Measurements from ENCODE around the gene DEPDC1B.
"Not testable (repeated sequence)": the region's sequence is repeated elsewhere in the genome, so short reads cannot be mapped to it uniquely, and the experiment has no call there.

DEPDC1B gene

DNA sequence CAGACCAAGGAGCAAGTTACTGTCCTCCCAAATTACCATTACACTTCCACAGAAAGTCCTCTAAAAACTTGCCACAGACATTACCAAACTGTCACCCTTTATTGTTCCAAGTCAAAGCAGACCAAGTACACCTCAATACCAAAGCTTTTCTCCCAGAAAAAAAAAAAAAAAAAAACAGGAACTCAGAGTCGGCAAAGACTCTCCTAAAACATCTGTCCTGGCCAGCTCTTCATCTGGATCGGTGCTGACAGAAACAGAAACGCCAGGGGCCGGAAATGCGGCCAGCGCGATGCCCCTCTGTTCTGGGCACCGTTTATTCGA lies 718 bp downstream of the DEPDC1B start:
- DNase-seq (ENCODE audit: low read depth in 2 of 2): no peak

DNA sequence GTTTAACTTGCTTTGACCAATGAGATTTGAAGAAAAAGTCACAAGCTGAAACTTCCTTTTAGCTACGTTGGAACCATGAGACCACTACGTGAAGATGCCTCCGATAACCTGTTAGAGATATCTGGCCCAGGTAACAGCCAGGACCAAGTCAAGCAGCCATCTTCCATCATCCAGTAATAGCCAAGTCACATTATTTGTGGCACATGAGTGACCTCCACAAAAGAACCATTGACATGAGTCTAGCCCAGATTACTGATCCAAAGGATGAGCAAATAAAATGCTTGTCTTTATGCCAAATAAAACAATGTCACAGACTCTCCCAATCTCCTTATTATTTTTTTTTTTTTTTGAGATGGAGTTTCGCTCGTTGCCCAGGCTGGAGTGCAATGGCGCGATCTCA lies 1.6 kb downstream of the DEPDC1B start:
- no peak for DNase-seq (ENCODE audit: low read depth in 2 of 2)

DNA sequence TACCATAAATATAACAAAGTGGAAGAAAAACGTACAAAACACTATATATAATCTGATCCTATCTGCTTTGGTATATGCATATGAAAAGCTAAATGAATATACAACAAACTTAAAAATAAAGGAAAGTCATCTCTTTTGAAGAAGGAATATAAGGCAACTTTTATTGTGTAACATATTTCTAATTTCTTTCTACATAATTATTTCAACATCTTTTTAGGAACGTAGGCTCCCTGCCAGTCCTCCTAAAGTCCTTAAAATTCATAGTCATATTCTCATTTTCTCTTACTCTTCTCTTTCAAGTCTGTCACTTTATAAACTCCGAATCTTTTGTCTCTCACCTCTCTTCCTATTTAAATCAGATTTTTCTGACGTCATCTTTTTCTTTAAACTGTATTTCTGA lies 9.6 kb downstream of the DEPDC1B start:
- DNase-seq (ENCODE audit: low read depth in 2 of 2): no peak

DNA sequence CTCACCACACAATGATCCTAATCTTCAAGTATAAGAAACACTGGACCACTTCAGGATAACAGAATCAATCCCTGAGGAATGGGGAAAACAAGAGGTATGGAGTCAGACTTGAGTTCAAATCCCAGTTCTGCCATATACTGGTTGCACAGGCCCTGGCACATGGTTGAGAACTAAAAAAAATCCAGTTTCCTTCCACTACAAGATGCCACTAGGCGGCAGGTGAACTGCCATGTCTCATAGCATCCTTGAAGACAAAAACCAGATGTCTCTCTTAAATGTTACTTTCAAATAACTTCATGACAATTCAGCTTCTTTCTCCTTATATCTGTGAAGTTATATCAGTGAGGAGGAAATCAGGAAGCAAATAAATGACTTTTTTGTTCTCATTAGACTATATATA lies 11.0 kb downstream of the DEPDC1B start:
- DNase-seq (ENCODE audit: low read depth in 2 of 2): no peak

DNA sequence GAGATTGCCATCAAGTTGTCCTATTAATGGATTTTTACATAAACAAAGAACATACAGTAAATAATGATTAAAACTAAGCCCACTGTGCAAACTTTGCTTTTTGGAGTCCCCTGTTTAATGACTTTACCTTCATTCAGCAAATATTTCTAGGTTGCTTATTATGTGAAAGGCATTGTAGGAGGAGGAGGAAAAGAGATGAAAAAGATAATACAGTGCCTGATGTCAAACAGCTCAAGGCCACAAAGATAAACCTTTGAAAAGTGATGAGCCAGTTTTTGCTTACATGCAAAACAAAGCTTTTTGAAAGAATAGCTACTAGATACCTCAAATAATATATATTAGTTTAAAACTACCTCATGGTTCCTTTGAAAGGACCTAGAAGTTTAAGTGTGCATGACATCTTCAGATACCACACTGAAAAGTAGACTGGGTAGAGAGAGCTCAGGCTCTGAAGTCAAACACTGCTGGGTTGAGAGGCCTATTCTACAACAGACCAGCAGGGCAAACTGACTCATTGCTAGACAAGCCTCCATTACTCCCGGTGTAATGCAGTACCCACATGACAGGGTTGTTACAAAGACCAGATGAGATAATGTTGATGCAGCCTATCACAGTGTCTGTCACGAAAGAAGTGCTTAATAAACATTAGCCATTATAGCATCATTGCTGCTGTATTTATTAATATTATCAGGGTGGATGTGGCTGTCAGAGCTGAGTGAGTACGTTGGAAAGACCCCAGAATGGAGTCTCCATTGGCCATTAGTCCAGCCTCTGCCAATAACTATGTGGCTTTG lies 11.8 kb downstream of the DEPDC1B start:
- no peak for DNase-seq (ENCODE audit: low read depth in 2 of 2)

DNA sequence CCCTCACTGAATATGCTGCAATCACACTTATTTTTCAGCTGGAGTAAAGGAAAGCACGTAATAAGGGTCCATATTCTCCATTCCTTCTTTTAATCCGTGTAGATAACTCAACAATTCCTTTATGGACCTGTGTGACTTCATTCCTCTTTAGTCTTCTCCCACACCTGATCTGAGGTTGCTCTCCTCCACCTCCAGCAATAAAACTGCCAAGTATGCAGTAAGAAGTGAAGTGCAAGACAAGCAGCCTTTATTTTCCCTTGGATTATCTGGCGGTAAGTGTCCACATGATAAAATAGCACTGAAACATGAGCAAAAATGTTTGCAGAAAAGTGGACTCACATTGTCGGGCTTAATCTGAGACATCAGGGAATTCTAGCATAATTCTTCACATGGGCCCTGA lies 13.8 kb downstream of the DEPDC1B start:
- no peak for DNase-seq (ENCODE audit: low read depth in 2 of 2)

DNA sequence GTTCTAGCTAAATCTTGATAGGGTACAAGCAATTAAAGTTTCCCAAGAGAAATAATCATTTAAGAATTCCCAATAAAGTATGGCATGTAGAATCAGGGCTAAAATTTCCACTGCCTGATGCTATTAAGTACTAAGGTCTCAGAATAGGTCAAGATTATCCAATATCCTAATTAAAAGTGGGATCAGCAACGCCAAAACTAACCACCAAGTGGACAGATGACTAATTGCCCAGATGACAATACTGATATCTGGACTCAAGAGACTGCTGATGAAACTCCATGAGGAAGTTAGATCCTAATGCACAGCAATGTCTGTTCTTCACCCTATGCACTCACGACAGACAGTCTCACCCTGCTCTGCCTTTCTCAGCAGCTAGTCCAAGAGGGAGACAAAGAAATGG lies 14.3 kb downstream of the DEPDC1B start:
- DNase-seq (ENCODE audit: low read depth in 2 of 2): no peak

DNA sequence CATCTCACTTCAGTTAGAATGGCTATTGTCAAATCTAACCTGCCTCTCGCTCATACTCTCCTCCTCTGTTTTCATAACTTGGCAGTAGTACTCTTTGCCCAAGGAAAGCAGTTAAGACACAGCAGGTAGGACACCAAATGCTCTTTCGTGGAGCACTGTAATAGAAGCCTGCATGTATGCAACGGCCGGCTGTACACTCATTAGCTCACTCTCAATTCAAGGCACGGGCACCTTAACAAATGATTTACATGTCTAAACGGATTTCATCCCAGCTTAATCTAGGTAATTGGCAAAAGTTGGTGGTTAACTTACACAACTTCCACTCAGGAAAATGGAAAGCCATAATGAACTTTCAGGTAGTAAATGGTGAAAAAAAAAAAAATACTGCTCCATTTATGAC lies 14.9 kb downstream of the DEPDC1B start:
- DNase-seq (ENCODE audit: low read depth in 2 of 2): no peak

DNA sequence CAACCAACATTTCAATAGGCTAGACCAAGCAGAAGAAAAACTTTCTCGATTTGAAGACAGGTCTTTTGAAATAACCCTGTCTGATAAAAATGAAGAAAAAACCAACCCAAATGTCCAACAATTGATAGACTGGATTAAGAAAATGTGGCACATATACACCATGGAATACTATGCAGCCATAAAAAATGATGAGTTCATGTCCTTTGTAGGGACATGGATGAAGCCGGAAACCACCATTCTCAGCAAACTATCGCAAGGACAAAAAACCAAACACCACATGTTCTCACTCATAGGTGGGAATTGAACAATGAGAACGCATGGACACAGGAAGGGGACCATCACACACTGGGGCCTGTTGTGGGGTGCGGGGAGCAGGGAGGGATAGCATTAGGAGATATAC lies 18.0 kb downstream of the DEPDC1B start:
- DNase-seq (ENCODE audit: low read depth in 2 of 2): not testable (repeated sequence)

DNA sequence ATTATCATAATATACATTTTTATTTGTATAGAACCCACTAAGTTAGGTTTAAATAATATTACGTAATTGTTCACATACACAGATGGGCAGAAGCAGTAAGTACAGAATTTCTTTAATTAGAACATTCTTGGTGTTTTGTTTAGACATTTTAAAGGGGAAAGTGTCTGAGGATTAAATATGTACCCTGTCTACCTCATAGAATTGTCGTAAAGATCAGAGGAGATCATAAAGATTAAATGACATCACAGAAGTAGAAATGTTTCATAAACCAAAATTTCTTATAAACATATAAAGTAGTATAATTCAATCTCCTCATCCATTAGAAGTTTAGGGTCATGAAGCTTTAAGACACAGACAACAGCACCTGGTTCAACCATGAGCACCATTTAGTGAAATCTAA lies 20.1 kb downstream of the DEPDC1B start:
- DNase-seq (ENCODE audit: low read depth in 2 of 2): no peak

DNA sequence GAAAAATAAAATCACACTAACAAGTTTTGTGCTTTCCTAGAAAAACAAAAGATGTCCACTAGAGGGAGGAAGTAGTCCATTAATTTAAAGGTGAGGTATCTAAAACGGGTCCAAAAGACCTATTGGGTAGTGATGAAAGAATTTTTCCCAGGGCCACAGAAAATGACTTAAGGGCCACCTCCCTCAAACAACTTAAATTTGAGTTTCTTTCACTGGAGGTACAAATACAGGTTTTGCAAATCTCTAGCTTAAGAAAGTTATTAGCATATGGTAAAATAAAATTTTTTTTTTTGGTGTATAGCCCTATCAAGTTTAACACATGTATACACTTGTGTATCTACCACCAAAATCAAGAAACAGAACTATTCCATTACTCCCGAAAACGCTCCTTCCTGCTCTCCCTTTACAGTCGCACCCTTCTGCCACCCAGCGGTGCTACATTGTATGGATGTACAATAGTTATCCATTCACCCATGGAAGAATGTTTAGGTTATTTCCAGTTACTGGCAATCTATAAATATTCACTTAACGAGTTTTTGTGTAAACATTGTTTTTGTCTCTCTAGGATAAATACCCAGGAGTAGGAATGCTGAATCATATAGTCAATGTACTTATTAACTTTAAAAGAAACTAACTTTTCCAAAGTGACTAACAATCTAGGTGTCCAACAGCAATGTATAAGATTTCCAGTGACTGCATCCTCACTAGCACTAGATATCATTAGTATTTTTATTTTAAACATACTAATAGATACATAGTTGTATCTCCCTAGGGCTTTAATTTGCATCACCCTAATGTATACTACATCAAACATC lies 21.9 kb downstream of the DEPDC1B start:
- DNase-seq (ENCODE audit: low read depth in 2 of 2): no peak

DNA sequence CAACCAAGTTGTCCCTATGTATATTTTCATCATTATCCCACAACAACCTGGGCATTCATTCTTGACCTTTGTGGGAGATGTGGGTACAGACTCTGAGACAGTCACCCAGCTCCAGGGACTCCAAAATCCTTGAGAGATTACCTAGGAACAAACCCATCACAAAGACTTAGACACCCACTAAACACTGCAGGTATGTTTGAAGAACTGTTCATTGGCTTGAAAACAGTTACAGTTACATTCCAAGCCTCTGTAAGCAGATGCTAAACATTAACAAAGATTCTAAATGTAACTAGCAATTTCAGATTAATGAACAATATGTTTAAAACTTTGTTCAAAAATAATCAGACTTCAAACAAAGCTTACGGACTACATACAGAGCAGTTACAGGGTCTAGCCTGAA lies 24.7 kb downstream of the DEPDC1B start:
- DNase-seq (ENCODE audit: low read depth in 2 of 2): no peak

DNA sequence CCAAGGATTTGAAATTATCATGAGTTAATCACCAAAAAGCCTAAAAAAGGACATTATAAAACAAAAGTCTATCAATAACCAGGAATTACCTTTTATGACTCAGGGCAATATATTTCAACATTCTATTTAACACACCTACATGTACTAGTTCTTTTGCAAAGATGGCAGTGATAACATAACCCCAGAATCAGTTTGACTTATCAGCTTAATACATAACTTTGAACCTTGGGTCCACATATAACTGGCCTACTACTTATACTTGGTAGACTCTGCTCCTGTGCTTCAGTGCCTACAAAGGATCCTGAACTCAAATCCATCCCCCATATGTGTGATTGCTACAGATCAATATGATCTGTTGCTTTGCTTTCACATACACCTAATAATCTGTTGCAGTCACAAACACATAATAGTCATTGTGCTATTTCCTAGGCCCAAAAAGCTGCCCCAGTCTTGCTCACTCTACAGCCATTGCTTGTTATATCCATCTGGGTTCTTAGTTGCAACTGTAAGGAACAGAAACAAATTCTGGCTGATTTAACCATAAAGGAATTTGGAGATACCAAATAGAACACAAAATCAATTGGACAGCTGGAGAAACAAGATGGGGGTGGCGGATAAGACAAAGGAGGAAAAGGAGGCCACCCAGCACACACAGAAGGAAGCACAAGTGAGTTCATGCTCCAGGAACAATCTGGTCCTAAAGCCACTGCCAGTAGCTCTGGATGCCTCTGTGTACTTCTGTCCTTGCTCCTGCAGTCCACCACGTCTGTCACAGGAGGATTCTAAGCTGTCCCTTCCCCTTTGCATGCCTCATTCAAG lies 25.5 kb downstream of the DEPDC1B start:
- DNase-seq (ENCODE audit: low read depth in 2 of 2): no peak

DNA sequence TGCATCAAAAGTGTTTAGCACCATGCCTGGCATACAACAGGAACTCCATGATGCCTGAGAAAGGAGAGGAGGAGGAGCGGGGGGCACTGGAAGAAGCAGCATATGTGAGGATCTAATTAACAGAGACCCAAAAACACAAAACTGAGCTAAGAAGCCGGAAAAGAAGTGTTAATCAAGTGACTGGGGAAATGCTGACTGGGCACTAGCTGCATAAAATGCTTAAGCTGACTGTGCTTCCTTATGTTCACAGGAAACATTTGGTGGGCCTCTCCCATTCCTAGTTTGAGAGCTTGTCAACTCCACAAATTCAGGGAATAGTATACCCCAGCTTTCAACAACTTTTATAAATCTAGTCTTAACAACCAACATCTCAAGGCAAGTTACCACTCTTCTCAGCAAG lies 26.6 kb downstream of the DEPDC1B start:
- DNase-seq (ENCODE audit: low read depth in 2 of 2): no peak

DNA sequence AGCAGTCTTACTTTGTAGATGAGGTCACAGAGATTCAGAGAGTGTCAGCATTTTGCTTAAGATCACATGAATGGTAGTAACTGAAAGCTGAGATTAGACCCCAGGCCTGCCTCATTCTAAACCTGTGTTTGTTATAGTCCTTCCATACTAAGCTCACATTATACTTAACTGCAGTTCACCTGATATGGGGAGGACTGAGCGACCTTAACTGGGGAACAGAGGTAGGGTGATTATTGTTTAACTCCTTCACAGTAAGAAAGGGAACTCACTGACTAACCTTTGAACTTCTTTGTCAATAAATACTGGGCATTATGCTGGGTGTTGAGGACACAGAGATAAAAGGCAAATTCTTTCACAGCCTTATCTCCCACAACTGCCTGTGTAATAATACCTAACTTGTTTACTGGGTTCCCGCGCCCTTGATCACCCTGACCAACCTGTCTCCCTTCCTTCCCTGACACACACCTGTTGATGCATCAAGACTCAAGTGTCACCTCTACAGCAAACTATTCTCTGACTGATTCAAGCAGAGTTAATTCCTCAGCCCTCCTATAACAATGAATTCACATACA lies 27.2 kb downstream of the DEPDC1B start:
- no peak for DNase-seq (ENCODE audit: low read depth in 2 of 2)

DNA sequence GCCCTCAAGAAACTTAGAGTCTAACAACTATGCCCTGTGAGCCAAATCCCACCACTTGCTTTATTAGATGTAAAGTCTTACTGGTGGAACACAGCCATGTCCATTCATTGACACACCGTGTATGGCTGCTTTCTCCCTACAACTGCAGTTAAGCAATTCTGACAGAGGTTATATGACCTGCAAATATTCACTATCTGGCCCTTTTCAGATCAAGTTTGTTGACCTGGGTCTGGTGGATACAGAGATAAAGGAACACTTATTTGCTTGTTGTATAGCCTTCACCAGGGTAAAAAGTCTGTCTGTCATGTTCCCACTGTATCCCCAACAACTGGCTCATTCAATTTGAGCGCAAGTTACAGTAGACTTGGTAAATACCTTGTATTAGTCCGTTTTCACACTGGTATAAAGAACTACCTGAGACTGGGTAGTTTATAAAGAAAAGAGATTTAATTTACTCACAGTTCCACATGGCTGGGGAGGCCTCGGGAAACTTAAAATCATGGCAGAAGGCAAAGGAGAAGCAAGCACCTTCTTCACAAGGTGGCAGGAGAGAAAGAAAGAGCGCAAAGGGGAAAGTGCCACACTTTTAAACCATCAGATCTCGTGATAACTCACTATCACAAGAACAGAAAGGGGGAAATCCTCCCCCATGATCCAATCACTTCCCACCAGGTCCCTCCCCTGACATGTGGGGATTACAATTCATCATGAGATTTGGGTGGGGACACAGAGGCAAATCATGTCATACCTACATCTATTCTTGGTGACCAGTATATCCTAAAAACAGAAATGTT lies 27.9 kb downstream of the DEPDC1B start:
- DNase-seq (ENCODE audit: low read depth in 2 of 2): no peak

DNA sequence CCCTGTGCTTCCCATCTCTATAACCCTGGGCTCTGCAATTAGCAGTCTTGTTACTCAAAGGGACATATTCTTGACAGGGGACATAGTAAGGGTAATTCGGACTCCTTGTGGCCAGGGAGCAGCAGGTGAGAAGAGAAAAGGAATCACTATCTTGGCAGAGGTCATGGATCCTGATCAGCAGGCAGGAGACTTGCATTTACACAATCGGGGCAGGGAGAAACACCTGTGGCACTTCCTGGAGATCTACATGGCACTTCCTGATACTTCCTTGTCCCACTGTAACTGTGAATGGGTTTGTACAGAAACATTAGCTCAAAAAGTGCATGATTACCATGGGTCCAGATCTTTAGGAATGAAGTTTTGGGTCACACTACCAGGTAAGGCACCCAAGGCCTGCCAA lies 29.2 kb downstream of the DEPDC1B start:
- DNase-seq (ENCODE audit: low read depth in 2 of 2): no peak

DNA sequence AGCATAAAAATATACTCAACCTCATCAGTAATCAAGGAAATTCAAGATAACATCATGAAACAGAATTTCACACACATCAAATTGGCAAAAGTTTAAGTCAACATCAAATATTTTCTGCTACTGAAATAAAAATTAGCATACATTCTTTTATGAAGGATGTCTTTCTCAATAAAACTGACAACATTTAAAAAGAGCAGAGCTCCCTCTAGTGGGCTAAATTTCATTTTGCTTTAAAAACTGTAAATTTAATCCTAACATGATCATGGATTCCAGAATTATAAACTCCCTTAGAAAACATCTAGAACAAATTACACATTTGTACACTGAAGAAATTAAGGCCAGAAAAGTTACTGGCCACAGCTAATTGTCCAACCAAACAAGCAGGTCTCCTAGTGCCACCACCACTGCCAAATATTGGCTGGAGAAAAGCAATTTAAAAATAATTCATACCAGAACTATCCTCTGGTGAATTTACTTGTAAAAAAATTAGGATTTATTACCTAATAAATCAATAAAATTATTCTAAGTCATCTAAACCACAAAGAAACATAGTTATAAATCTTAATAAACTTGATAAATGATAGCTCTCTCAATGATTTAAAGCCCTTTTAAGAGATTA lies 31.2 kb downstream of the DEPDC1B start:
- no peak for DNase-seq (ENCODE audit: low read depth in 2 of 2)

DNA sequence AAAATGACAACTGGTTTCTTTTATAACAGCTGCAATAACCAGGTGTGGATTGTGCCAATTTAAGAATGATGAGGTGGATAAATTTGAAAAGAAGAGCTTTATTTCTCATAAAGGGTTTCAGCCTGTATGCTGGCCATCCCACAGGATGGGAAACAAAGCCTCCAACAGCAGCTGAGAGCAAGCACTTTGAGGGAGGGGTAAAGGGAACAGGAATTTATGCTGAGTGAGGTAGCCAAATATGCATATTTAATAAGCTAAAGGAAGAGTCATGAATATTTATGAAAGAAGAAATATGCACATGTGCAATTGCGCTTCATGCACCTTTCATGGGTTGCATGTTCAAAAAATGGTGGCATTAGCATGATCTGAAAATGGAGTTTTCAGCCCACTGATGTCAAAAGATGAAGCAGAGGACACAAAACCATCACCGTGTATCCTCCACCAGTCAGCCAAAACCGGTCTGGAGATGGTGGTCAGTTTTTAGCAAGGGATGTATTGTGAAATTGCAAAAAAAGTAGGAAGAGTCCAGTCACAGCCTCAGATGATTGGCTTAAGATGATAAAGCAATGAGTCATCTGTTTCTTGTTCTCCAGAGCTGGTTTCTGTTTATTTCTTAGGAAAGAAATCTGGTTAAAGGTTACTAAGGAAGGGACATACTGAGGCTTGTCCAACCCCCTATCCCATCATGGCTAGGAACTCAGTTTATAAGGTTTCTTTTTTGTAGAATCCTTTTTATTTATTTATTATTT lies 47.9 kb downstream of the DEPDC1B start:
- no peak for DNase-seq (ENCODE audit: low read depth in 2 of 2)

DNA sequence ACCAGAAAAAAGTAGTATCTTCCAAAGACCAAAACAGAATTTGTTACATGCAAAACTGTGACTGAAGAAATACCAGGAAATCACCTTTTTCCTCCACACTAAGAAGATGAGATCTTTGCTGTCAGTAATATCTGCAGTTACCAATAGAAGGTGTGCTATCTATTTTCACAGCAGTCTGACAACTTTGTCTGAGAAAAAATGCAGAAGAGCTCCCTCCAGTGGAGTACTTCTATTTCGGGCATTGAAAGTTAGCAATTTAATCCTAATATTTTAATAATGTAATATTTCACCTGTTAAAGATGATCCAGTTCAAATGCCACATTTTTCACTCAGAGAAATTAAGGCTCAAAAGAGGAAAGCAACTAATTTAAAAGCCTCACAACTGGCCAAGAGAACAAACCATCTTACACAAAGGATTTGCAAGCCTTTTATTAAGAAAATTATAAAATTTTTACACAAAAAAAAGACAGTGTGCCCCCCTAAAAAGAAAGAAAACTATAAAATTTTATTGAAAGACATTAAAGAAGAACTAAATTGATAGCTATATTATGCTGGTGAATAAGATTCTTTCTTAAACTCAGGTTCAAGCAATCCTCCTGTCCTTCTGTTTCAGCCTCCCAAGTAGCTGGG lies 50.6 kb downstream of the DEPDC1B start:
- no peak for DNase-seq (ENCODE audit: low read depth in 2 of 2)
